ENCODE measurements around the gene NAP1L5. TPM values are rescaled to one million over a fixed set of nuclear protein-coding genes. Genes with fewer than 3 reads are reported as not detected.

NAP1L5 gene
- total RNA-seq, 8 experiments from 2014 or later: 11.1 to 47.5 (median 32.6) TPM

GRCh38 chr4:88649716-88650115 lies 47.9 kb downstream of the NAP1L5 start:
- WGBS, 10 experiments: 40 to 100% (median 77%) methylated on average over 1 to 3 of the region's 3 CpGs; no CpG with 5 or more reads in 2 of the 10 experiments
- H3K4me1 ChIP-seq (replicated peaks in 1 of 2): no peaks in the 10 kb centered on the region
- H3K27ac ChIP-seq: no peak overlapping the region
- no peak for ATAC-seq (replicated peaks in 6 of 8)
- in situ Hi-C loops (cut with MboI; ENCODE audit: low pct_unique_long_range_greater_than_20kb in 2 of 9, low sequenced_read_pairs in 9 of 9, unreplicated experiment in 9 of 9): loop anchor here in 2 of 9 experiments (10.0 to 25.0 kb wide), 2 partner anchors 112 to 115 kb away; no protein-coding TSS in a partner anchor
- no peak overlapping the region for H3K4me3 ChIP-seq

DNA sequence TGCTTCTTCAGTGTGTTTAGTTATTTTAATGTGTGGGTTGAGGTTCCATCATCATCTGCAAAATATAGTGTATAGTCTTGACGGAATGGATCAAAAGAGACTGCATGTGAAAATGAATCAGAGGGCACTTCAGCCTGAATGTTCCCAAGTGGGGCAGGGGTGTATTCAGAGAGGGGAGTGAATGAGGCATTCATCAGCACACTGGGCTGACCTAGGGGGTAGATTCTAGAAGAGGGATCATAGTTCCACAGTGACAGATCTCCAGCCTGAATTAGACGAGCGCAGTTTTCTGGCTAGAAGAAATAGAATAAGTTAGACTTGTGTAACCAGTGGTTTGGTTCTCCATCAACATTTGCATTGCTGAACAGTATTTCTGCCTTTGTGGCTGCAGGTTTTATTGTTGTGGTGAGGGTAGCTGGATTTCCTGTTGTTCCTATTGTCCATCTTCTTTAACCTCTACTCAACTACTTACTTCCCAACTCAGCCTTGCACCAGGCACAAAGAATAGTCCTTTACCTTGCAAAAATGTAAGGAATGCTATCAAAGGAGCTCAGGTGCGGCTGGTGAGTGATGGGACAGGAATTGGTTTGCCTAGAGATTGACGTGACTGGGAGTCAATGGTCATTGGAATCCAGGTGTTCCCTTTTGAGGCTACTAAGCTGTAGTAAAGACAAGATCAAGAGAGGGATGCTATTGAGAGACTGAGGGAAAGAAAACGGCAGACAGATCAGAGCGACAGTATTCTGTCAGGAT lies 50.9 kb downstream of the NAP1L5 start:
- Histone ChIP-seq H3K4me1 (replicated peaks in 1 of 2) (no peaks in the 10 kb centered on the region), H3K4me3 (no peak overlapping the region), H3K27ac (no peak overlapping the region)
- 78 to 100% (median 90%) methylated on average over 1 to 7 of the region's 7 CpGs for WGBS, 10 experiments
- ATAC-seq (replicated peaks in 6 of 8): no peak
- in situ Hi-C loops (cut with MboI; ENCODE audit: low pct_unique_long_range_greater_than_20kb in 2 of 9, low sequenced_read_pairs in 9 of 9, unreplicated experiment in 9 of 9): no loop called here

DNA sequence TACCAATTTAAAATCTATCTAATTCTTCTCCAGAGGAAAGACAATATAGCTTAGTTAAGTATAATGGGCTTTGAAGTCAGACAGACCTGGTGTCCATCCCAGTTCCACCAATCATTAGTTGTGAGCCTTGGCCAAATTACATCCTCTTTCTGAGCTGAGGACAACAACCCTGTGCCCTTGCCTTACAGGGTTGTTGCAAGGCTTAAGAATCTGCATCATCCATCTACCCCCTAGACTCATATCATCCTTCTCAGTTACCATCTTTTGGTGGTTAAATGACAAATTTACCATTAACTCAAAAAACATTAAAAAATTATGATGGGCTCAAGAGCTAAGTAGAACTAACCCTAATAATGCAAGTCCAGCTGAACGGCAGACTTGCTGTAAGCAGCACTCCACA lies 51.6 kb downstream of the NAP1L5 start:
- Histone ChIP-seq H3K27ac (no peak overlapping the region), H3K4me1 (replicated peaks in 1 of 2) (no peaks in the 10 kb centered on the region), H3K4me3 (no peak overlapping the region)
- 60 to 100% (median 80%) methylated on average over 1 of the region's 1 CpG; no CpG with 5 or more reads in 5 of the 10 experiments for WGBS, 10 experiments
- in situ Hi-C loops (cut with MboI; ENCODE audit: low pct_unique_long_range_greater_than_20kb in 2 of 9, low sequenced_read_pairs in 9 of 9, unreplicated experiment in 9 of 9): no loop called here
- no peak for ATAC-seq (replicated peaks in 6 of 8)

Other genes starting within 250 kb of the NAP1L5 start
- 10 to 100 TPM in 1 of 8 experiments, 1 to 10 TPM in 3, under 1 TPM in 4; 0.32 to 11.3 (median 1.7) TPM for gene HERC5, start 240.7 kb downstream of the NAP1L5 start, total RNA-seq
- 10 to 100 TPM; 48.4 to 95.5 (median 68.7) TPM for gene PYURF, start 174.1 kb downstream of the NAP1L5 start, total RNA-seq
- gene HERC3, start 105.3 kb downstream of the NAP1L5 start, total RNA-seq: 10 to 100 TPM in 6 of 8 experiments, 1 to 10 TPM in 2; 7.0 to 23.5 (median 13.4) TPM

Measured in motor neuron (in vitro differentiated cells).